Hepatocyte (in vitro differentiated cells): ENCODE measurements around the gene DCAF17. TPM values are rescaled to one million over a fixed set of nuclear protein-coding genes. Genes with fewer than 3 reads are reported as not detected.

Source experiments
- DNase-seq: peaks from one replicate; pipeline ENCODE4 v3.0.0-alpha.2; 2016; ENCODE audit warnings: low spot score
- H2AFZ ChIP-seq: fragments of 200-600 bp; sonication (generic); 2 replicates; pipeline ENCODE4 v1.6.0; 2016; ENCODE audit warnings: antibody characterized with exemption, mild to moderate bottlenecking
- H3K27ac ChIP-seq: fragments of 200-600 bp; sonication (generic); 2 replicates; pipeline ENCODE4 v1.5.1; 2016; ENCODE audit warnings: mild to moderate bottlenecking
- H3K27me3 ChIP-seq: fragments of 200-600 bp; sonication (generic); 2 replicates; pipeline ENCODE4 v1.6.1; 2016
- H3K36me3 ChIP-seq: fragments of 200-600 bp; sonication (generic); replicated peaks from 2 replicates; pipeline ENCODE4 v1.5.1; 2016; ENCODE audit warnings: low read depth; ENCODE audit not compliant: insufficient read depth
- H3K4me1 ChIP-seq: fragments of 200-600 bp; sonication (generic); 2 replicates; pipeline ENCODE4 v1.5.1; 2016; ENCODE audit warnings: mild to moderate bottlenecking, moderate library complexity; ENCODE audit not compliant: insufficient read depth
- H3K4me2 ChIP-seq: fragments of 200-600 bp; sonication (generic); 2 replicates; pipeline ENCODE4 v1.6.0; 2016
- H3K4me3 ChIP-seq: fragments of 200-600 bp; sonication (generic); 2 replicates; pipeline ENCODE4 v1.5.1; 2016; ENCODE audit warnings: mild to moderate bottlenecking
- H3K79me2 ChIP-seq: fragments of 200-600 bp; sonication (generic); 2 replicates; pipeline ENCODE4 v1.6.0; 2017; ENCODE audit warnings: mild to moderate bottlenecking
- H3K9me2 ChIP-seq: fragments of 200-600 bp; sonication (generic); replicated peaks from 2 replicates; pipeline ENCODE4 v1.6.0; 2017; ENCODE audit warnings: mild to moderate bottlenecking; ENCODE audit not compliant: insufficient read depth
- H3K9me3 ChIP-seq: fragments of 200-600 bp; sonication (generic); 2 replicates; pipeline ENCODE4 v1.5.1; 2016; ENCODE audit warnings: low read depth, mild to moderate bottlenecking
- H4K20me1 ChIP-seq: fragments of 200-600 bp; sonication (generic); 2 replicates; pipeline ENCODE4 v1.6.0; 2016; ENCODE audit warnings: mild to moderate bottlenecking; ENCODE audit not compliant: insufficient read depth, poor library complexity, severe bottlenecking
- CTCF ChIP-seq: fragments of 200-600 bp; sonication (generic); IDR thresholded peaks from 2 replicates; pipeline ENCODE4 v1.5.1; 2016; ENCODE audit warnings: antibody characterized with exemption, mild to moderate bottlenecking; ENCODE audit not compliant: poor library complexity
- EZH2 ChIP-seq: fragments of 200-600 bp; sonication (generic); IDR thresholded peaks from 2 replicates; pipeline ENCODE4 v1.6.1; 2016; ENCODE audit warnings: antibody characterized with exemption, mild to moderate bottlenecking, borderline replicate concordance
- EZH2phosphoT487 ChIP-seq: fragments of 200-600 bp; sonication (generic); IDR thresholded peaks from one replicate; pipeline ENCODE4 v1.6.1; 2018; ENCODE audit warnings: antibody characterized with exemption, mild to moderate bottlenecking, low read depth, moderate library complexity; ENCODE audit not compliant: unreplicated experiment, severe bottlenecking
- WGBS: methylation state at CpG from one replicate; pipeline ENCODE4 v1.1.6; 2016; ENCODE audit warnings: low lambda C conversion rate; ENCODE audit errors: missing lambda C conversion rate; 5-methylcytosine and 5-hydroxymethylcytosine counted together
- polyA plus RNA-seq: library from polyadenylated mRNA; unstranded; fragments of >200 nt; fragmentation: Nextera tagmentation; extraction: Ambion mirVana; gene quantifications from 2 replicates; pipeline ENCODE4 v1.2.1, GENCODE V29; 2016
- total RNA-seq: library from RNA; depleted of rRNA; stranded (reverse); fragments of >200 nt; gene quantifications from 2 replicates; pipeline ENCODE4 v1.2.3, GENCODE V29; 2014

The DCAF17 gene
- total and polyA plus RNA-seq, 2 experiments from 2014 or later = 2.7 to 12.0 TPM

GRCh38 chr2:171430516-171431410, 3.3 kb upstream of the DCAF17 start:
- Histone ChIP-seq H3K79me2 (peaks cover 76% of the 10 kb centered on the region), H4K20me1 (no peaks in the 10 kb centered on the region), H3K4me1 (peaks cover 13% of the 10 kb centered on the region), H3K4me3 (no peak overlapping the region), H3K27me3 (no peaks in the 10 kb centered on the region), H3K4me2 (no peak overlapping the region), H3K9me2 (no peaks in the 10 kb centered on the region), H3K36me3 (no peaks in the 10 kb centered on the region), H3K9me3 (no peaks in the 10 kb centered on the region), H3K27ac (peak overlapping the region; percentile 69), H2AFZ (no peak overlapping the region)
- WGBS = 83% methylated on average over 7 of the region's 7 CpGs
- TF ChIP-seq EZH2phosphoT487 (no peak), CTCF (no peak), EZH2 (no peak)
- no peak for DNase-seq

- peaks cover 76% of the 10 kb centered on the region for H3K79me2 ChIP-seq
- no peaks in the 10 kb centered on the region for H3K36me3 ChIP-seq
- no peak for DNase-seq
- 96% methylated on average over 9 of the region's 9 CpGs for WGBS
- H3K4me2 ChIP-seq = peak overlapping the region; percentile 75
- no peaks in the 10 kb centered on the region for H3K9me2 ChIP-seq
- H4K20me1 ChIP-seq = no peaks in the 10 kb centered on the region
- peak overlapping the region; percentile 69 for H3K27ac ChIP-seq
- H3K4me1 ChIP-seq = peaks cover 13% of the 10 kb centered on the region
- no peaks in the 10 kb centered on the region for H3K27me3 ChIP-seq
- TF ChIP-seq EZH2phosphoT487 = no peak
- TF ChIP-seq EZH2 = no peak
- no peak for TF ChIP-seq CTCF
- H3K9me3 ChIP-seq = no peaks in the 10 kb centered on the region
- H2AFZ ChIP-seq = no peak overlapping the region
- H3K4me3 ChIP-seq = no peak overlapping the region
Measured at GRCh38 chr2:171431677-171432167, 2.3 kb upstream of the DCAF17 start.

- Histone ChIP-seq H3K9me2 (no peaks in the 10 kb centered on the region), H3K27me3 (no peaks in the 10 kb centered on the region), H4K20me1 (no peaks in the 10 kb centered on the region), H3K4me2 (peak overlapping the region; percentile 75), H3K36me3 (no peaks in the 10 kb centered on the region), H3K9me3 (no peaks in the 10 kb centered on the region), H3K79me2 (peaks cover 74% of the 10 kb centered on the region), H3K4me3 (no peak overlapping the region), H3K4me1 (peaks cover 13% of the 10 kb centered on the region), H2AFZ (peak overlapping the region; percentile 37), H3K27ac (peak overlapping the region; percentile 69)
- TF ChIP-seq EZH2phosphoT487 = no peak
- no peak for TF ChIP-seq CTCF
- TF ChIP-seq EZH2 = no peak
- 65% methylated on average over 4 of the region's 4 CpGs for WGBS
- DNase-seq = no peak
Measured at GRCh38 chr2:171432206-171432968, 1.6 kb upstream of the DCAF17 start.
